GM19328 (cell line): ENCODE results near the gene SPOPL.

Source experiments
- ATAC-seq: cut with Tn5 transposase; IDR thresholded peaks from one replicate; pipeline ENCODE4 v1.9.1; 2021; ENCODE audit warnings: mild to moderate bottlenecking, moderate library complexity; ENCODE audit not compliant: unreplicated experiment

The SPOPL gene

GRCh38 chr2:138493334-138493733 is 8.2 kb upstream of the SPOPL start:
- ATAC-seq, result no peak

- ATAC-seq, result no peak
Measured at GRCh38 chr2:138494265-138494966, 7.2 kb upstream of the SPOPL start.

- ATAC-seq, result no peak
Measured at GRCh38 chr2:138495384-138495783, 6.2 kb upstream of the SPOPL start.

GRCh38 chr2:138496096-138496651 is 5.4 kb upstream of the SPOPL start:
- no peak for ATAC-seq

- no peak for ATAC-seq
Measured at GRCh38 chr2:138497294-138497693, 4.3 kb upstream of the SPOPL start.

- no peak for ATAC-seq
Measured at GRCh38 chr2:138499684-138500083, 1.9 kb upstream of the SPOPL start.

GRCh38 chr2:138500592-138501424 is 762 bp upstream of the SPOPL start:
- peak; percentile 1 for ATAC-seq

GRCh38 chr2:138502255-138503086 is 901 bp downstream of the SPOPL start:
- no peak for ATAC-seq

GRCh38 chr2:138503087-138503442 is 1.5 kb downstream of the SPOPL start:
- ATAC-seq, result no peak

- ATAC-seq, result no peak
Measured at GRCh38 chr2:138503652-138504051, 2.1 kb downstream of the SPOPL start.

GRCh38 chr2:138504092-138504491 is 2.5 kb downstream of the SPOPL start:
- no peak for ATAC-seq

GRCh38 chr2:138504546-138505235 is 3.1 kb downstream of the SPOPL start:
- peak; percentile 29 for ATAC-seq

- ATAC-seq, result no peak
Measured at GRCh38 chr2:138507267-138507666, 5.7 kb downstream of the SPOPL start.

- ATAC-seq, result no peak
Measured at GRCh38 chr2:138510319-138510718, 8.7 kb downstream of the SPOPL start.

GRCh38 chr2:138512672-138513071 is 11.1 kb downstream of the SPOPL start:
- no peak for ATAC-seq

GRCh38 chr2:138514173-138514572 is 12.6 kb downstream of the SPOPL start:
- ATAC-seq, result no peak

- no peak for ATAC-seq
Measured at GRCh38 chr2:138515092-138515491, 13.5 kb downstream of the SPOPL start.

- no peak for ATAC-seq
Measured at GRCh38 chr2:138516030-138516704, 14.6 kb downstream of the SPOPL start.

GRCh38 chr2:138518860-138519259 is 17.3 kb downstream of the SPOPL start:
- ATAC-seq, result no peak

- no peak for ATAC-seq
Measured at GRCh38 chr2:138521821-138522220, 20.3 kb downstream of the SPOPL start.
